ENCODE data around the gene ADCY5. TPM values are rescaled to one million over a fixed set of nuclear protein-coding genes. Genes with fewer than 3 reads are reported as not detected.

ADCY5 gene
- 0.35 TPM for polyA plus RNA-seq (2012; ENCODE audit: insufficient read length, low read depth)

GRCh38 chr3:123448536-123449101 lies at the start of gene ADCY5:
Gene ADCY5 (minus strand): TSS chr3:123449090. CDS start chr3:123448545, 545 bp downstream.
- no peak for TF ChIP-seq SIN3A (IDR thresholded peaks at IDR 0.05; ENCODE audit: borderline replicate concordance, insufficient read depth, low read length)

- TF ChIP-seq REST (IDR thresholded peaks at IDR 0.05; ENCODE audit: insufficient read depth in 1 of 2, low read depth in 2 of 2, low read length in 2 of 2), result no peak
- TF ChIP-seq FOXP2 (optimal IDR thresholded peaks at IDR 0.05; ENCODE audit: borderline replicate concordance, extremely low read depth, extremely low read length, insufficient read depth), result no peak
- no peak for TF ChIP-seq SIN3A (IDR thresholded peaks at IDR 0.05; ENCODE audit: borderline replicate concordance, insufficient read depth, low read length)
- TF ChIP-seq TAF1 (IDR thresholded peaks at IDR 0.05; ENCODE audit: borderline replicate concordance, insufficient read depth, low read length), result no peak
- no peak for TF ChIP-seq POLR2AphosphoS5 (IDR thresholded peaks at IDR 0.05; ENCODE audit: low read depth, low read length)
Observed at GRCh38 chr3:123493912-123494311, 45.0 kb upstream of the ADCY5 start.

- TF ChIP-seq TAF1 (IDR thresholded peaks at IDR 0.05; ENCODE audit: borderline replicate concordance, insufficient read depth, low read length) (no peak), SIN3A (IDR thresholded peaks at IDR 0.05; ENCODE audit: borderline replicate concordance, insufficient read depth, low read length) (no peak), FOXP2 (optimal IDR thresholded peaks at IDR 0.05; ENCODE audit: borderline replicate concordance, extremely low read depth, extremely low read length, insufficient read depth) (no peak), POLR2AphosphoS5 (IDR thresholded peaks at IDR 0.05; ENCODE audit: low read depth, low read length) (no peak), REST (IDR thresholded peaks at IDR 0.05; ENCODE audit: insufficient read depth in 1 of 2, low read depth in 2 of 2, low read length in 2 of 2) (no peak)
Observed at GRCh38 chr3:123491966-123492587, 43.2 kb upstream of the ADCY5 start.

- TF ChIP-seq REST (IDR thresholded peaks at IDR 0.05; ENCODE audit: insufficient read depth in 1 of 2, low read depth in 2 of 2, low read length in 2 of 2), result no peak
- TF ChIP-seq TAF1 (IDR thresholded peaks at IDR 0.05; ENCODE audit: borderline replicate concordance, insufficient read depth, low read length), result no peak
- TF ChIP-seq SIN3A (IDR thresholded peaks at IDR 0.05; ENCODE audit: borderline replicate concordance, insufficient read depth, low read length), result no peak
- TF ChIP-seq POLR2AphosphoS5 (IDR thresholded peaks at IDR 0.05; ENCODE audit: low read depth, low read length), result no peak
- TF ChIP-seq FOXP2 (optimal IDR thresholded peaks at IDR 0.05; ENCODE audit: borderline replicate concordance, extremely low read depth, extremely low read length, insufficient read depth), result no peak
Observed at GRCh38 chr3:123489400-123490004, 40.6 kb upstream of the ADCY5 start.

GRCh38 chr3:123488645-123489347 lies 39.9 kb upstream of the ADCY5 start:
- TF ChIP-seq TAF1 (IDR thresholded peaks at IDR 0.05; ENCODE audit: borderline replicate concordance, insufficient read depth, low read length) (no peak), REST (IDR thresholded peaks at IDR 0.05; ENCODE audit: insufficient read depth in 1 of 2, low read depth in 2 of 2, low read length in 2 of 2) (no peak), POLR2AphosphoS5 (IDR thresholded peaks at IDR 0.05; ENCODE audit: low read depth, low read length) (no peak), SIN3A (IDR thresholded peaks at IDR 0.05; ENCODE audit: borderline replicate concordance, insufficient read depth, low read length) (no peak), FOXP2 (optimal IDR thresholded peaks at IDR 0.05; ENCODE audit: borderline replicate concordance, extremely low read depth, extremely low read length, insufficient read depth) (no peak)

Data from PFSK-1 (cell line).